ENCODE measurements around the gene JAZF1. TPM values are rescaled to one million over a fixed set of nuclear protein-coding genes. Genes with fewer than 3 reads are reported as not detected.

Gene JAZF1
- total and polyA plus RNA-seq, 9 of the 15 experiments (the other 6 are each of a cell fraction or from before 2014, with no cell fraction given), result 0.04 to 0.64 (median 0.11) TPM; not detected in 3

GRCh38 chr7:28013019-28013418 lies 167.6 kb downstream of the JAZF1 start (continued):
- TF ChIP-seq, protein P1, sequence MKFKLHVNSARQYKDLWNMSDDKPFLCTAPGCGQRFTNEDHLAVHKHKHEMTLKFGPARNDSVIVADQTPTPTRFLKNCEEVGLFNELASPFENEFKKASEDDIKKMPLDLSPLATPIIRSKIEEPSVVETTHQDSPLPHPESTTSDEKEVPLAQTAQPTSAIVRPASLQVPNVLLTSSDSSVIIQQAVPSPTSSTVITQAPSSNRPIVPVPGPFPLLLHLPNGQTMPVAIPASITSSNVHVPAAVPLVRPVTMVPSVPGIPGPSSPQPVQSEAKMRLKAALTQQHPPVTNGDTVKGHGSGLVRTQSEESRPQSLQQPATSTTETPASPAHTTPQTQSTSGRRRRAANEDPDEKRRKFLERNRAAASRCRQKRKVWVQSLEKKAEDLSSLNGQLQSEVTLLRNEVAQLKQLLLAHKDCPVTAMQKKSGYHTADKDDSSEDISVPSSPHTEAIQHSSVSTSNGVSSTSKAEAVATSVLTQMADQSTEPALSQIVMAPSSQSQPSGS (CRISPR knock-in tag; IDR thresholded peaks at IDR 0.05), result no peak
- no peak for TF ChIP-seq NUFIP1 (IDR thresholded peaks at IDR 0.05; ENCODE audit: partially characterized antibody)
- no peak for TF ChIP-seq CREM (IDR thresholded peaks at IDR 0.05; ENCODE audit: low read depth)
- TF ChIP-seq KLF1 (tag; IDR thresholded peaks at IDR 0.05), result no peak

DNA sequence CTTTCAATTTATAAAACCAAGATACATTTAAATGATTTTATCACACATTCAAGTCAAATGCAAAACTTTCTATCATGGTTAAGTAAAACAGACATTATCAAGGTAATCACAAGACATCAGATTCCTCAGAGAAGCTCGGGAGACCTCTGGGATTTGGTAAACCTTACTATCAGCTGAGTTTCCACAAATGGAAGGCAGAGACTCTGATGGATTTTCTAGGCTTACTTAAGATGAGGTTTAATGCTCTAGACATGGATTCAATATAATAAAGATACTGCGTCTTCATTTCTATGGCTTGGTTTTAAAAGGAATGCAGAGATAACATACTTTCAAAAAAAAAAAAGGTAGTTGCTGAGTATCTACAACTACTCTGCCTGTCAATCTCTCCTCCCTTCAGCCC lies 171.7 kb downstream of the JAZF1 start:
- ChIA-PET CTCF (ENCODE audit: low intra/inter-chr PET ratio) (no interaction called here), POLR2A (interaction anchor here (0.5 kb wide), 1 partner anchor 11 kb away, joined by 3 read pairs; no protein-coding TSS in a partner anchor)
- 0% methylated on average over 2 of the region's 2 CpGs for WGBS (ENCODE audit: insufficient coverage, low coverage, missing lambda C conversion rate)
- FAIRE-seq (no peak), DNase-seq (ENCODE audit: extremely low read depth in 1 of 4, low spot score in 3 of 4) (no peak), ATAC-seq (no peak)
- no peak overlapping the region for H3K4me2 ChIP-seq (ENCODE audit: insufficient read depth, low read length)
- no peaks in the 10 kb centered on the region for H3K36me3 ChIP-seq (ENCODE audit: control insufficient read depth, insufficient read depth, low read length)
- TF ChIP-seq NR4A1 (CRISPR knock-in tag; IDR thresholded peaks at IDR 0.05) (no peak), NR4A1 (tag; IDR thresholded peaks at IDR 0.05) (no peak)
- TF ChIP-seq, protein P2, sequence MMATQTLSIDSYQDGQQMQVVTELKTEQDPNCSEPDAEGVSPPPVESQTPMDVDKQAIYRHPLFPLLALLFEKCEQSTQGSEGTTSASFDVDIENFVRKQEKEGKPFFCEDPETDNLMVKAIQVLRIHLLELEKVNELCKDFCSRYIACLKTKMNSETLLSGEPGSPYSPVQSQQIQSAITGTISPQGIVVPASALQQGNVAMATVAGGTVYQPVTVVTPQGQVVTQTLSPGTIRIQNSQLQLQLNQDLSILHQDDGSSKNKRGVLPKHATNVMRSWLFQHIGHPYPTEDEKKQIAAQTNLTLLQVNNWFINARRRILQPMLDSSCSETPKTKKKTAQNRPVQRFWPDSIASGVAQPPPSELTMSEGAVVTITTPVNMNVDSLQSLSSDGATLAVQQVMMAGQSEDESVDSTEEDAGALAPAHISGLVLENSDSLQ (IDR thresholded peaks at IDR 0.05), result peak; percentile 26; the same call in 1 of the 2 replicates
- no peaks in the 10 kb centered on the region for H3K9me3 ChIP-seq (replicated peaks; ENCODE audit: control insufficient read depth, insufficient read depth, low read depth, low read length)
- H3K9me1 ChIP-seq (ENCODE audit: control insufficient read depth, insufficient read depth, low read length), result no peaks in the 10 kb centered on the region
- H3K4me1 ChIP-seq (replicated peaks in 1 of 2; ENCODE audit: control insufficient read depth in 2 of 2, insufficient read depth in 2 of 2, low read length in 2 of 2), result no peaks in the 10 kb centered on the region
- H3K27ac ChIP-seq (ENCODE audit: extremely low read depth, low read depth, low read length), result no peak overlapping the region
- H3K79me2 ChIP-seq (ENCODE audit: control insufficient read depth, insufficient read depth, low read length), result no peaks in the 10 kb centered on the region
- in situ Hi-C loops (cut with MboI), result no loop called here
- no peak overlapping the region for H2AFZ ChIP-seq (ENCODE audit: low read depth, low read length)
- H3K4me3 ChIP-seq, result no peak overlapping the region
- no peak overlapping the region for H3K9ac ChIP-seq (ENCODE audit: insufficient read depth in 1 of 2, low read depth in 2 of 2, low read length in 2 of 2)
- H4K20me1 ChIP-seq (replicated peaks; ENCODE audit: control insufficient read depth, insufficient read depth, low read length), result no peaks in the 10 kb centered on the region
- intact Hi-C loops (cut with micrococcal nuclease), result no loop called here
- peaks cover 0 to 15% of the 10 kb centered on the region in 2 experiments; a peak in 2 of 5 replicates for H3K27me3 ChIP-seq (ENCODE audit: control insufficient read depth in 2 of 2, insufficient read depth in 2 of 2, low read length in 2 of 2)
- BruUV-seq (replicated peaks), result no TSS peak

Measured in K562 (cell line).